GM19023 (cell line): ENCODE measurements around the gene KRT24.
"Not testable (repeated sequence)": the region's sequence is repeated elsewhere in the genome, so short reads cannot be mapped to it uniquely, and the experiment has no call there.

Experiments used
- ATAC-seq: cut with Tn5 transposase; IDR thresholded peaks from one replicate; pipeline ENCODE4 v1.9.1; 2021; ENCODE audit warnings: mild to moderate bottlenecking, moderate library complexity; ENCODE audit not compliant: unreplicated experiment

KRT24 gene

DNA sequence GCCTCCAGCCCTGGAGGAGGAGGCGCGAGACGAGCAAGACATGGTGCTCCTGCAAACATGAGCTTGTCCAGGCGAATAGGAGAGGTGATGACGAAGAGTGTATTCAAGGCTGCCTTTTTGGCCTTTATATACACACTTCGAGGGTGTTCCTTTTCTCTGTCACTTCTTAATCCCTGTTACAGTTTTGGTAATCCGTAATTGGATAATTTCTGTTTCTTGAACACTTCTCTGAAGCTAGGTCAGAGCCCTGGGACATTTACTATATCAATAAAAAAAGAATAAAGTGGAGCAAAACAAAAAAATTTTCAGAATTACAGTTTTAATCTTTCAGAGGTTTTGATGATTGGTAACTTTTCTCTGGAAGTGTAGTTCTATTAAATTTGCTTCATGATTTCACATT lies at the start of gene KRT24:
Gene KRT24, minus strand, starts transcription at position 101 of the 400 bp plus-strand sequence. Its CDS starts 59 bp downstream, at position 42.
- no peak for ATAC-seq

DNA sequence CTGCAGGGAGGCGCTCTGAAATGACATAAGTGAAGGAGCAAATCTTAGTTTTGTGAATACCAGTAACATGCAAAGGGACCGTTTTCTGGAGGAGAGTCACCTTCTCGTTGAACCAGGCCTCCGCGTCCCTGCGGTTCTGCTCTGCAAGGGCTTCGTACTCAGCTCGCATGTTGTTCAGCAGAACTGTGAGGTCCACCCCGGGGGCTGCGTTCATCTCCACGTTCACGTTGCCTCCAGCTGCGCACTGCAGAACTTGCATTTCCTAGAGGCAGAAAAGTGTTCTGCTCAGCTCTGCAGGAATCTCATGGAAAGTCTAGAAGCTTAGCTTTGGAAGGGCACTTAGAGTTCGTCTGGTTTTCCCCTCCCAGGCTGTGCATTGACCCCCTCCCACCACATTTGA lies 47.5 kb upstream of the KRT24 start:
- ATAC-seq, result no peak

DNA sequence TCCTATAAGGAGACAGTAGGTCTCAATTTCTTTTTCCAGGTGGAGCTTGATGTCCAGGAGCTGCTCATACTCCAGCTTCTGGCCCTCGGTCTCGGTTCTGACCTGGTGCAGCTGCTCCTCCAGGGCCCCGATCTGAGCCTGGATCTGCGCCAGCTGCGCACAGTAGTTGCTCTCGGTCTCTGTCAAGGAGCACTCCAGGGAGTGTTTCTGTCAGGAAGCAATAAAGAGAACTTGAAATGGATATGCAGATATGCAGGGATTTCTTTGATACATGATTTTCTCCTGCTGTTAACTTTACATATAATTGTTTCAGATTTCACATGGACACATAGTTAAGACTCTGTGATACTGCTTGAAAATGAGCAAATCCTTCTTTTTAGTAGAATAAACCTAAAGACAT lies 46.8 kb upstream of the KRT24 start:
- no peak for ATAC-seq

DNA sequence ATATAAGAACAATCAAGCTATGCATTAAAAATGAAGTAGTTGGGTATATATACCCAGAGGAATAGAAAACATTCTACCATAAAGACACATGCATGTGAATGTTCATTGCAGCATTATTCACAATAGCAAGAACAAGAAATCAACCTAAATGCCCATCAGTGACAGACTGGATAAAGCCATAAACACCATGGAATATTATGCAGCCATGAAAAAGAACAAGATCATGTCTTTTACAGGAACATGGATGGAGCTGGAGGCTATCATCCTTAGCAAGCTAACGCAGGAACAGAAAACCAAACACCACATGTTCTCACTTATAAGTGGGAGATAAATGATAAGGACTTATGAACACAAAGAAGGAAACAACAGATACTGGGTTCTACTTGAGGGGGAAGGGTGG lies 45.1 kb upstream of the KRT24 start:
- ATAC-seq, result not testable (repeated sequence)

DNA sequence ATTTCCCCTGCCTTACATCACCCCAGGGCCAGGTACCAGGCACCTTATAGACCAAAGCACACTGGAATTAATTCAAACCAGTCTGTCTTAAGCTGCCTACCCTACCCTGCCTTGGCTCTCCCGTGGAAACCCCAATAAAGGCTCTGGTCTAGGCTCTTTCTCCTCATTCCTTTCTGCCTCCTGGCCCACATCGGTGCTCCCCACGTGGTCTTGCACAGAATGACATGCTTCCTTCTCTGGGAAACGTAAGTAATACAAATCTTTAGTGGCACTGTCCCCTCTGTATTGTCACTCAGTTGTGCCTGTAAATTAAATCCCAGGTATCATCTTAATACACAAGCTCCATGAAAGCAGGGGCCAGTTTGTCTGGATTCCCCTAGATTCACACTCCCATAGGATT lies 35.0 kb upstream of the KRT24 start:
- no peak for ATAC-seq

DNA sequence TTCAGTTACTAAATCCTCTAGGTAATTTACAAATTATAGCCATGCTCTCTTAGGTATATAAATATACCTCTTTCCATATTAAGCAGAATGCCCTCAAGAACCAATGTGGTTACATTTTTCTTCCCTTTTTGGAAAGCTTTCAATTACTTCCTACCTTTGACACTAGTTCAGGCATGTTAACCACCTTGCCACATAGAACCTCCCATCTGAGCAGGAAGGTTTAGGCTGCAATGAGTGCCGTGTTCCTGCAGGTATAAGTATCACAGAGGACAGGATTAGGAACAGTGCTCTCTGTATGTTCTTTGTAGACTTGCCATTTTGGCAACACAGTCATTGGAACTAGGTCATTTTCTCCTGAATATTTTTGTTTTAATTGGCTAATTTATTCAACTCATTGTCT lies 31.5 kb upstream of the KRT24 start:
- ATAC-seq, result no peak

DNA sequence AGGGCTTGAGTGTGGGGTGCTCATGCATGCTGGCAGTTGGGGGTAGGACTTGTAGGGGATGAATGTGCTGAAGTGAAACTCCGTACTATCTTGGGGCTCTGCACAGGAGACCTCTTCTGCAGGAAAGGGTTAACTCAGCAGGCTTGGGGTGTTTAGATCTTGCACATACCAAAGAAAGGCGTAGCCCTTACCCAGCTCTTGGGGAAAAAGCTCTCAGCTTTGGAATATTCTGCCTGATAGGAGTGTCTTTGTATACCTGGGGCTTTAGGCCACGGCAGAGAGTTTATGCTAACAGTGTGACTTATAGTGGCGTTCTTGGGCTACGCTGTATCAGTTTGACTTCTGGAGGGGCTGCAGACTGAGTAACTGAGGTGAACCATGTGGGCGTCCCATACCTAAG lies 30.5 kb upstream of the KRT24 start:
- ATAC-seq, result no peak

DNA sequence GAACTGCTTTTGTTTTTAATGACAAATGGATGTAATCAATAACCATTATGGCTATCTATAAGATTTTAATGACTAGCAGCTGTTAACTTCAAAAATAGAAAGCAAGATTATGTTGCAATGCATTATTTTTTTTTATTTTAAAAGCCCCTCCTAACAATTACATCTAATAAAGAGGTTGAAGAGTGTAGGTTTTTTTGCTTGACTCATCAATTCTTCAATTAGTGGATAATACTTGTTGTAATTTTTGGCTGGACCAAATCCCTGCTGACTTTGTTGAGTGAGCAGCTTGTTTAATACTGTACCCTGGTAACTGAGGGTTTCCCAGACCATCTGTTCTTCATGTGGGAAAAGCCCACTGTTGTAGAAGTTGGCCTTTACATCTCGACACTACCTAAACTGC lies 27.4 kb upstream of the KRT24 start:
- no peak for ATAC-seq

DNA sequence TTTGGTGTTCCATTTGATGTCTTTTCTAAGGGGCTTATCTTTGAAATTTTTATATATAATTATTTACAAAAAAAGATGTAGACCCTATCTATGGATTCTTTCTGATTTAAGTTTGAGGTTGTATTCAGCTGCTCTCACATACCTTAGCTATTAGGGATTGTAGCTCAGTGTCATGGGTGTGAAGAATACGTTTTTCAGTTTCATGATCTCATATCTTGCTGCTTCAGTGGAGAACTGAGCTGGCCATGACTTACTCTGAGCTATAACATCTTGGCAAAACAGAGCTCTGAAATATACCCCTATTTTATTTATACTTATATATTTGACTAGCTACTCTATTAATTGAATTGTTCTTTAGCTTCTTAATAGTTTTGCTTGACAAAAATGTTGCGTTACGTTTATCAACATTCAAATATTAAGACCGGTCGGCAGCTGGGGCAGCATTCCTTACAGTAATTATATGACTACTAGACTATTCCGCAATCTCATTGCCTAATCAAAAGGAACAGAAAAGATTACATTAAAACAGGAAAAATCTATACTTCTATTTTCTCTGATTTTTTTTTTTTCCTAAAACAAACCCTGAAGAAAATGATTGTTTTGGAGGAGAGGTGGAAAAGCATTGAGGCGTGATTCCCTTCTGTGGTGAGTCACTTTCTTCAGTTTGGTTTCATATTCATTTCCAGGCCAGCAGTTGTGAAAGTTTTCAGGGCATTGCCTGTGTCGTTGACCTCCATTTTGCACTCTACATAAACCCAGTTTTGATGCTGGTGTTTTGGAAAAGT lies 24.1 kb upstream of the KRT24 start:
- ATAC-seq, result no peak

DNA sequence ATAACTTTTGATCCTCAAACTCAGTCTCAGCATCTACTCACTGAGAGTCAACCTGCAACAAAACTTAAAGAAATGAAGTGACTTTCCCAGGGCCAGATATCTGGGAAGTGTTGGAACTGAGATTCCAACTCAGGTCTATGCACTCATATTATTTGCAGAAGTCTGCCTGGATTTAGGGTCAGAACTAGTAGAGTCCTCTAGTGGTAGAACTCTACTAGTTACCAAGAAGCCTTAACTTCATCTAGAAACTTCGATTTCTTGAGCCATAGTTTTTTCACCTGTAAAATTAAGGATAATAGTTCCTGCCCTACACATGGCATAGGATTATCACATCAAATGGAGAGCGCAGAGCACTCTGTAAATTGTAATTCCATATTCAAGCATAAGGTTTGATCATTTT lies 23.4 kb upstream of the KRT24 start:
- ATAC-seq, result no peak

DNA sequence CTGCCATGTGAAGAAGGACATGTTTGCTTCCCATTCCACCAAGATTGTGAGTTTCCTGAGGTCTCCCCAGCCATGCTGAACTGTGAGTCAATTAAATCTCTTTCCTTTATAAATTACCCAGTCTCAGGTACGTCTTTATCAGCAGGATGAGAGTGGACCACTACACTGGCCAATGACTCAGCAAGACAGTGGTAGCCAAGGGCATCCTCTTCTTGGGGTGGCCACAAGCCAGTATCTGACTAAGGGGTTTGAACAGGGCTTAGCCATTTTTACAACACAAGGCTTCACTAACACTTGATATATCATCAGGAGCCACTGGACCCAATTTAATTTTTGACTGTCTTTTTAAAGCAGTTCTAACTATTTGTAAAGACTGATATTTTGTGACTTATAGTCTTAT lies 21.1 kb upstream of the KRT24 start:
- no peak for ATAC-seq

DNA sequence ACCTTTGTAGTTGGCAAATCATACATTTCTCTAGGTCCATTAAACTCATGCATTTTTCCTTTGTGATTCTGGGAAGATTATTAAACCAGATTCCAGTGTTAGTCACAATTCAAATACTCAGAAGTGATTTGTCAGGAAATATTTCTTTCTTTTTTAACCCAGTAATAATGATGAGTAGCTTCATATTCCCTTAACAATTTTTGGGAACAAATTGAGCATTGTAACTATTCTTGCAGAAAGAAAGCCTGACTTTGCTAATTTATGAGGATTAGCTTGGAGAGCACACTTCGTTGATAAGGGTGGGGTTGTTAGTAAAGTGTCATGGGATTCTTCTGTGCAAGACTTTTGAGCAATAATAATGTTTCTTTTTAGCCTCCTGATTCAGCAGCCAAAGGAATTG lies 18.7 kb upstream of the KRT24 start:
- no peak for ATAC-seq

DNA sequence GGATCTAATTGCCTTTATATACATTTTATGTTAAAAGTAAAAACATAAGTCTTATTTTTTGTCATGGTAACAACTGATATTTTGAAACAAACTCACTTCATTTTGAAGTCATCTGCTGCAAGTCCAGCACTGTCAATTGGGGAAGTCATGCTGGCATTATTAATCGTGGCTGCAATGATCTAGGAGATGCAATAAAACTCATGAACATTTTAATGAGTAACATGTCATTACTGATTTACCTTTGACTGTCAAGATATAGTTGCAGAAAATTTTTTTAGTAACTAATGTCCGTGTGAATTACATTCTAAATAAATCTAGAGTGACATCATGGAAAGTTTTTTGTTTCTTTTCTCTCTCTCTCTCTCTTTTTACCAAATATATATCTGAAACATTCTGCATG lies 17.3 kb upstream of the KRT24 start:
- no peak for ATAC-seq

DNA sequence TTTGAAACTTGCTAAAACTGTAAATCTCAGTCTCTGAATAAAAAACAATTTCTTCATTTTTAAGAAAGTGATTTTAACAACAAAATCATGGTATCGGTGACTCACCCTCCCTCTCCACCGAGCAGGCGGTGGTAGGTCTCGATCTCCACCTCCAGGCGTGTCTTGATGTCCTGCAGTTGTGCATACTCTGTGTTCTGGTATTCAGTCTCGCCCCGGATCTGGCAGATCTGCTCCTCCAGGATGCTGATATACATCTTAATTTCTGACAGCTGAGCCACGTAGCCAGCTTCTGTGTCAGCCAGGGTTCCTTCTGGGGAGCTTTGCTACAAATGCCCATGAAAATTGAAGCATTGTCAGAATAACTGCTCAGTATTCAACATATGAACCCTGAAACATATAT lies 15.4 kb upstream of the KRT24 start:
- no peak for ATAC-seq

DNA sequence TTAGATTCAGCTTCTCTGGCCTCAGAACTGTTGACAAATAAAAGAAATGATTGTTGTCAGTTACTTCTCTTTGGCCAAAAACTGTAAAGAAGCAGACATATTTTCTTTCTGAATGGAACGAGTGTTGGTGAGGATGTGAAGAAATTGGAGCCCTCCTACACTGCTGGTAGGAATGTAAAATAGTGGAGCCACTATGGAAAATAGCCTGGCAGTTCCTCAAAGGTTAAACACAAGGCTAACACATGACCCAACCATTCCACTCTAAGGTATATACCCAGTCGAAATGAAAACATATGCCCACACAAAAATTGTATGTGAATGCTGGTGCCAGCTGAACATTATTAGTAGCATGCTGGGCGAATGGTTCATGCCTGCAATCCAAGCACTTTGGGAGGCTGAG lies 14.2 kb upstream of the KRT24 start:
- no peak for ATAC-seq

DNA sequence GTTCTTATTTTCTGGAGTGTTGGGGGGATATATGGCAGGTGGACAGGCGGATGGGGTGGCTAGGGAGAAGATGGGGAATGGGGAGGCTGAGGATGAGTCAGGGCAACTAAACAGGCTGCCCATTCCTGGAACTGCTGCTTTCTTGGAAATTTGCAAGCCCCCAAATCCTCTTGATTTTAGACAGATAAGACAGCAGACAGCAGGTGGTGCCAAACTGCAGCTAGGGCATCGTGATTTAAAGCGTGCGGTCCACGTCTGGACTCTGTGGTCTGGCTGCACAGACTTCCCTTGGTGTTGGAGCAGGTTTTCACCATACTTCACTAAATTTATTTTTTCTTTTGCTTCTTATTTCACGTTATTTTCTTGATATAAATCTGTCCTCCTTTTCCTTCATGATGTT lies 10.9 kb upstream of the KRT24 start:
- ATAC-seq, result no peak

DNA sequence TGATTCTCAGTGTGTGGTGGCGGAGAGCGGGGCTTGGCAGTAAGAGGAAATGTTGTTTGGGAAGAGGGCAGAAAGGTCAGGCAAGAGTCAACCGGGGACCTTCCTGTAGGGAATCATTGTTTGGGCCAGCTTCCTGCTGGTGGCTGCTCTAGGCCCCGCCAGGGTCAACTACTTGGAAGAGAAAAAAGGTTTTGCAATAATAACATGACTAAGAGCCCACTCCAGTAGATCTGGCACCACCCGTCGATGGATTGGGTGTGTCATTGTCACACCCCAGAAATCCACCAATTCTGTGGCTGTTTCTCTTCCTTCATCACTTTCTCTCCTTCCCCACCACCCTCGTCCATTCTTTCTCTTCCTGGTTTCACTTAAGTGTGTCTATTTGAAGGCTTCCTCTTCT lies 4.2 kb upstream of the KRT24 start:
- no peak for ATAC-seq

DNA sequence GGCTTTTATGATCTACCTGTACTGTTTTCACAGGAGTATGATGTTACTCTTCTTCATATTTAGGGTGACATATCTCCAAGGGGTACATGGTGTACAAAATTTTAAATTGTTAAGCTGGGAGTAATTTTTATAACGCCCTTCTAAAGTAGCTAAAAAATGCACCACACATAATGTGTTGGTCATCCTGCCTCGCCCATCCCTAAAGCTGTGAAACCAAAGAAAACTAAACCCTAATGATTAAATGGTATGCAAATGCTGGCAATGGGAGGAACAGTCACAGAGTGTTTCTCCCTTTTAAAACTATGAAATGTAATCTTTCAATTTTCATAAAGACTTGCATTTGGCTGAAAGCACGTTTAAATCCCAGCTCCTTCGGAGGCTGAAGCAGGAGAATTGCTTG lies 2.0 kb upstream of the KRT24 start:
- ATAC-seq, result no peak

DNA sequence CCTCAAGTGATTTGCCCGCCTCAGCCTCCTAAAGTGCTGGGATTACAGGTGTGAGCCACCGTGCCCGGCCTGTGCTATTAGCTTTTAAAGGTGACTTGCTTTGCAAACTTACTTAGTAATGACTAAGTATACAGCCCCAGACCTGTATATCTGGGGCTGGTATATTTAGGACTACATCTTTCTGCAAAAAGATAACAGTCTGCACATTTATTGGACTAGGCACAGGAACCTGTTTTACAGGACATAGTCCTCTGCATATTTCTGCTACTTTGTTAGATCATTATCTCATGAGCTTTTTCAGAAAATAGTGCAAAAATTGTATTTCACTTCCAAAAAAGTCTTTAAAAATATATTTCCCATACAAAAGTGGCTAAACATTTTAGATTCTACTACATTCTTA lies 1.3 kb downstream of the KRT24 start:
- no peak for ATAC-seq

DNA sequence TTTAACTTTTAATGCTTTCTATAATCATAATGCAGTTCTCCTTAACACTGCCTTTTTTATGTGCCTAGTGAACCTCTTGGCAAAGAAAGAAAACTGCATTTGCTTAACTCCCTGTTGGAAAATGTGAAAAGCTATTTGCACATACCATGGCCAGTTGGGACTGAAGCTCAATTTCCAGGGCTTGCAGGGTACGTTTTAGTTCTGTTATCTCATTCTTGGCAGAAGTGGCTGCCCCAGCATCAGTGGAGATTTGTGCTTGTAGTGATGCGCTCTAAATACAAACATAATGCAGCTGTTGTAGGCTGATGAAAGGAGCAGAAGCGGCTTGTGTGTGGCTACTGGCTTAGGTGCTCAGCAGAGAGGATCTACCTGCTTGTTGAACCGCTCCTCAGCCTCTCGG lies 3.7 kb downstream of the KRT24 start:
- ATAC-seq, result no peak

DNA sequence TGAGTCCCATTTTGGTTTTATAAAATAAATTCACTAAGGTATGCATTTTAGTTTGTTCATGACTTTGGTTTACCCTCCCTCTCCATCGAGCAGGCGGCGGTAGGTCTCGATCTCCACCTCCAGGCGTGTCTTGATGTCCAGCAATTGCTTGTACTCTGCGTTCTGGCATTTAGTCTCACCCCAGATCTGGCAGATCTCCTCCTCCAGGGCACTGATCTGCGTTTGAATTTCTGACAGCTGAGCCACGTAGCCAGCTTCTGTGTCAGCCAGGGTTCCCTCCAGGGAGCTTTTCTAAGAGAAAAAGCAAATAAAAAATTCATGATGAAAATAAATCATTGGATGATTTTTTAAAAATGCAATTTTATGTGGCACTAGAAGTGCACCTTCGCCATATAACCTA lies 4.2 kb downstream of the KRT24 start:
- ATAC-seq, result no peak

DNA sequence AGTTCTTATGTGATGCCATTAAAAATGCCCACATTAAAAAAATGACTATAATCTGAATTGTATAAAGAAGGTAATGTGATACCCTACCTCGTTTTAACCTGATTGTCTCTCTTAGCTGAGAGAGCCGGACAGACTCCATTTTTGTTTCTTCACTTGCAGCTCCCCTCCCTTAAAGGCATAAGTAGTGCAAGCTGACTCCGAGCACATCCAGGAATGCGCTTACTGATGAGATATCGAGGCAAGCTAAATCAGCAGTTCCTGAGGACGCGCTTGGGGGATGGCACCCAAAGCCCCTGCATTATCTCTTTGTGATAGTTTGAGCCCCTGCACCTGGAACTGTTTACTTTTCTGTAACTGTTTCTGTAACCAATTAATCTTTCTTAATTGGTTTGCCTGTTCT lies 6.3 kb downstream of the KRT24 start:
- ATAC-seq, result no peak

DNA sequence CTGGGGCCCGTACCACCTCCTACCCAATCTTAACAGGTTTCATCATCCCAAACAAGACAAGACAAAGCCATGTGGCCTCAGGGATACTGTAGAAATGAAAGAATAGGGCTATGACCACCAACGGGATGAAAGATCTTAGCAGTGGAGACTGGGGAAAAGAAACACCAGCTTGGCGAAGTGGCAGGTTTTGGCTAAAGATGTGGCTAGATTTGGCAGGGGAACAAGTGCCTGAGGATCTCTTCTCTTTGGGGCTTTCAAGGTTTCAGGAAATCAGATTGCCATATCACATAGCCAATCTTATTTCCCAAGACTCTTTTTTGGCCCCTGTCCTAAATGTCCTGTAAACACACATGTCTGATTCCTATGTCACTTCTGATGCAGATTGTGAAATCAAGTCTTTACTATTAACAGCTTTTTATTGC lies 6.9 kb downstream of the KRT24 start:
- no peak for ATAC-seq
